Anterior cingulate cortex (tissue), 58 donors: ENCODE results near the gene CD86.
"Not testable (repeated sequence)": the region's sequence is repeated elsewhere in the genome, so short reads cannot be mapped to it uniquely, and the experiment has no call there.

Experiments
- DNase-seq, 58 donors: peaks; one replicate each; lab custom pipeline; 2025; lab: John Stamatoyannopoulos, UW

The CD86 gene

GRCh38 chr3:122132949-122133540 is 77.9 kb downstream of the CD86 start:
- DNase-seq = no peak

- no peak for DNase-seq
Measured at GRCh38 chr3:122146466-122146865, 91.3 kb downstream of the CD86 start.

GRCh38 chr3:122148941-122149627 is 93.9 kb downstream of the CD86 start:
- DNase-seq = no peak

GRCh38 chr3:122151480-122151879 is 96.3 kb downstream of the CD86 start:
- DNase-seq = no peak

GRCh38 chr3:122164983-122165382 is 109.8 kb downstream of the CD86 start:
- DNase-seq = not testable (repeated sequence)

GRCh38 chr3:122167630-122168029 is 112.5 kb downstream of the CD86 start:
- DNase-seq = no peak

GRCh38 chr3:122168044-122168443 is 112.9 kb downstream of the CD86 start:
- no peak for DNase-seq

- DNase-seq = no peak
Measured at GRCh38 chr3:122169911-122170310, 114.7 kb downstream of the CD86 start.
